ENCODE results near the gene METRNL.
"Not testable (repeated sequence)": the region's sequence is repeated elsewhere in the genome, so short reads cannot be mapped to it uniquely, and the experiment has no call there.

METRNL gene

DNA sequence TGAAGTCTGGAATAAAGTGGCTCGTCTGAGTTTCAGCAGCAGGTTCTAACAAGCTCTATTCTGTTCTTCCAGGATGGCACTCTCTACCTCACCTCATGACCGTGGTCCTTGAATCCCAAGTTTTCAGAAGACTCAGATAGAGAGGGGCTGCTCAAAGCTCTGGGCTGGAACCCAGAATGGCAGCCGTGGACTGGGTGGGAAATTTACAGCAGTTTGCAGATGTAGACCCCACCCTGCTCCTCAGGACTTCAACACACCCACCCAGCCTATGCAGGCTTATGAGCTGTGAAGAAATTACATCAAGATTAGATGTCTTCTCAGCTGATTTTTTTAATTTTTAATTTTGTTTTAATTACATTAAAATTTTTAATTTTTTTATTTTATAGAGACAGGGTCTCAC is 59.4 kb downstream of the METRNL start:
- no peak for DNase-seq (ENCODE audit: low read depth in 1 of 2, low spot score in 1 of 2)

DNA sequence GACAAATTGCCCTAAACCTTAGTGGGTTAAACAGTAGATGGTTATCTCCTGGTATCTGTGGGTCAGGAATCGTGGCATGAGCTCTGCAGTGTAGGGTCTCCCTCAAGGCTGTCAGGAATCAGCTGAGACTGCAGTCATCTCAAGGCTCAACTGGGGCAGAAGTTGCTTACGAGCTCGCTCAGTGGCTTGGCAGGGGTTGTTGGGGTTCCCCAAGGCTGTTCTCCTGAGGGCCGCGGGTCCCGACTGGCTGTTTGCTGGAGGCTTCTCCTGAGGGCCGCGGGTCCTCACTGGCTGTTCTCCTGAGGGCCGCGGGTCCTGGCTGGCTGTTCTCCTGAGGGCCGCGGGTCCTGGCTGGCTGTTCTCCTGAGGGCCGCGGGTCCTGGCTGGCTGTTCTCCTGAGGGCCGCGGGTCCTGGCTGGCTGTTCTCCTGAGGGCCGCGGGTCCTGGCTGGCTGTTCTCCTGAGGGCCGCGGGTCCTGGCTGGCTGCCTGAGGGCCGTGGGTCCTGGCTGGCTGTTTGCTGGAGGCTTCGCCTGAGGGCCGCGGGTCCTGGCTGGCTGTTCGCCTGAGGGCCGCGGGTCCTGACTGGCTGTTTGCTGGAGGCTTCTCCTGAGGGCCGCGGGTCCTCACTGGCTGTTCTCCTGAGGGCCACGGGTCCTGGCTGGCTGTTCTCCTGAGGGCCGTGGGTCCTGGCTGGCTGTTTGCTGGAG is 60.3 kb downstream of the METRNL start:
- not testable (repeated sequence) for DNase-seq (ENCODE audit: low read depth in 1 of 2, low spot score in 1 of 2)

DNA sequence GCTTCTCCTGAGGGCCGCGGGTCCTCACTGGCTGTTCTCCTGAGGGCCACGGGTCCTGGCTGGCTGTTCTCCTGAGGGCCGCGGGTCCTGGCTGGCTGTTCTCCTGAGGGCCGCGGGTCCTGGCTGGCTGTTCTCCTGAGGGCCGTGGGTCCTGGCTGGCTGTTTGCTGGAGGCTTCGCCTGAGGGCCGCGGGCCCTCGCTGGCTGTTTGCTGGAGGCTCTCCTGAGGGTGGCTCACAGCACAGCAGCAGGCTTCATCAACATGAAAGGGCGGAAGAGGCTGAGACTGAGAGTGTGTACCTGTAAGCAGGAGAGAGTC is 60.8 kb downstream of the METRNL start:
- not testable (repeated sequence) for DNase-seq (ENCODE audit: low read depth in 1 of 2, low spot score in 1 of 2)

DNA sequence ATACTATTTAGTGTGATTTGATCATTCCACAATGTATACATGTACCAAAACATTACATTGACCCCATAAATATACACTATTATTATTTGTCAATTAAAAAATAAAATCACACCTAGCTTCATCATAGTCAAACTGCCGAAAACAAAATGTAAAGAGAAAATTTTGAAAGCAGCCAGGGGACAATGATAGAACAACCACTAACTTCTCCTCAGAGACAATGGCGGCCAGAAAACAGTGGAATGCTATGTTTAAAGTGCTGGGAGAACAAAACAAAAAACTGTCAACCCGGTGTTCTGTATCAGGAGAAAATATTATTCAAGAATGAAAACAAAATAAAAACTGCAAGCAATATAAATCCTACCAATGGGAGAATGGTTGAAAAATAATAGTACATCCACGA is 63.2 kb downstream of the METRNL start:
- no peak for DNase-seq (ENCODE audit: low read depth in 1 of 2, low spot score in 1 of 2)

DNA sequence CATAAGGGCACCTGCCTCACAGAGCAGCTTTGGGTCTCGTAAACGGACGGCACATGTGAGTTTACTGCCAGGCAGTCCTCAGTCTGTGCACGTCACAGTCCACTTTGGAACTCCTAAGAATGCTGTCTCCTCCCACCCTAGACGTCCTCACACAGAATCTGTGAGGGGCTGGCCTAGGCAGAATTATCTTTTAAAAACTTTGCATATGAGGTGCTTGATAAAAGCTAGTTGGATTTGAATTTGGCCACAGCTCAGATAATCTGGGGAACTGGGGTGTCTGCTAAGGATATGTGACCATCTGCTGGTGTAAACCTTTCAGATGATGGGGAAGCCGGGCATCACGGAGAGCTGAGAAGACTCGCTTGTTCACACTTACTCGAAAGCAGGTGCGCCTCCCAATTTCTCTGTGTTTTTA is 64.4 kb downstream of the METRNL start:
- DNase-seq (ENCODE audit: low read depth in 1 of 2, low spot score in 1 of 2) = no peak

Data from stimulated activated CD4-positive, alpha-beta T cell treated with anti-CD3 and anti-CD28 coated beads, Interleukin-15, amount 100 ng/mL, for 1 hour (primary cell).